GM21447 (cell line): ENCODE results near the gene NCR2.
A peak's percentile ranks its signal among the peaks of the same experiment; 100 is the strongest.
"Not testable (repeated sequence)": the region's sequence is repeated elsewhere in the genome, so short reads cannot be mapped to it uniquely, and the experiment has no call there.

ENCODE experiments used
- ATAC-seq: cut with Tn5 transposase; IDR thresholded peaks from one replicate; pipeline ENCODE4 v1.9.1; 2021; ENCODE audit not compliant: unreplicated experiment

NCR2 gene, protein sequence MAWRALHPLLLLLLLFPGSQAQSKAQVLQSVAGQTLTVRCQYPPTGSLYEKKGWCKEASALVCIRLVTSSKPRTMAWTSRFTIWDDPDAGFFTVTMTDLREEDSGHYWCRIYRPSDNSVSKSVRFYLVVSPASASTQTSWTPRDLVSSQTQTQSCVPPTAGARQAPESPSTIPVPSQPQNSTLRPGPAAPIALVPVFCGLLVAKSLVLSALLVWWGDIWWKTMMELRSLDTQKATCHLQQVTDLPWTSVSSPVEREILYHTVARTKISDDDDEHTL

GRCh38 chr6:41335296-41335695, at the start of gene NCR2:
Gene NCR2, plus strand, starts transcription at chr6:41335608. Its CDS starts 269 bp downstream, at chr6:41335877.
- ATAC-seq, result no peak

DNA sequence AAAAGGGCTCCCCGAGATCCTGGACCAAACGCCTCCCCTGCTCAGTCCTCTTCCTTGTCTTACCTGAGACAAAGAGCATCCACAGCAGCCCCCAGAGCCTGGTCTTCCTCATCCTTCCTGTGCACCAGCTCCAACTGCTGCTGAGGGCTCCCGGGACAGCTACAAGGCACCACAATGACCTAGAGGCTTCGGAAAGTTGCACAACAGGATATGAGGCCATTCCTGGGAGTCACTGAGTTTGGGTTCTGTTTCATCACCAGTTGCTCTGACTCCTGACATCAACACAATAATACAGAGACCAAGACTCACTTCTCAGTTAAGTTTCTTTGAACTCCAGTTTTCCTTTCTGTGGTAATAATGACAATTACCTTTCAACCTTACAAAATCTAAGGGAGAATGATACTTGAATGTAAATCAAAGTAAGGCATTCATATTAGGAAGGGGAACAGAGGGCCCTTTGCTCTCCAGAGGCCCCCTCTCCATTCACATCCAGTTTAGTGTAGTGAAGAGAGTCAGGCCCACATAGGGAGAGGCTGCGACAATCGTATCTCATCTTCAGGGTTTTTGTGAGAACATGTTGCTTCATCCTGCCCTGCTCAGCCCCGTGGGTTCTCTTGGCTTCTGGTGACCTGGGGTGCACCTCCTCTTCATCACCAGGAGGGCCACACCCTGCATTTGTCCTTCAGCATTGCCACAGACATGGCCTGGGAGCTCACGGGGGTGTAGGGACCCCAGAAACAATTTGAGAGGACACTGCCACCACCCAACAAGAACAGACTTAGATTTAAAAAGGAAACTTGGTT, 48.7 kb upstream of the NCR2 start, which contains the start of gene TREM1:
TREM1 (minus strand) TSS at position 139 of the 803 bp plus-strand sequence; CDS start at position 112, 27 bp downstream.
- no peak for ATAC-seq

DNA sequence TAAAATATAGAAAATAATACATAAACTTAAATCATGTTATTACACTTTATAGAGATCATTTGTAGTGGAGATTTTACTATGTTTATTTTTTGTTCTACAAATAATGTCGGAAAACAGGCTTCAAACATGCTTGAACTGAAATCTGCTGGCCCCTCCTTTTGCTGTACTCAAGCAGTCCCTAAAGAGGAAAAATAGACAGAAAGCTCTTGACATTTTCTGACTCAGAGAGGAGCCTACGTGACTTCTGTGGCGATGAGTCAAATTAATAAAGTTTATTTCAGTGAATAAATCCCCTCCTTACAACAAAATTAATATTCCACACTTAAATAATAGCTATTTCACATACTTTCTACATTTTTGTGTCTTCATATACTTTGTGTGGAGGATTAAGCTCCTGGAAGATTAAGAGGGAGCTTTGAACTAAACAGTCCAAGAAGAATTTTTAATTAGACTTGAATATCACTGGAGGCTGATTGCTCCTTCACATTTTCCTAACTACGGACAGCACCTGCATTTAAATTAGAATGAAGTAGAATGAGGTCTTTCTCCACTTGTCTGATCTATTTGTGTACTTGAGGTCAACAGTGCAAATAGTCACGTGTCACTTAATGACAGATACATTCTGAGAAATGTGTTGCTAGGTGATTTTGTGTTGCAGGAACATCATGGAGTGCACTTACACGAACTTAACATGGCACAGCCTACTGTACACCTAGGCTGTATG, 47.2 kb upstream of the NCR2 start:
- ATAC-seq, result peak; percentile 51

DNA sequence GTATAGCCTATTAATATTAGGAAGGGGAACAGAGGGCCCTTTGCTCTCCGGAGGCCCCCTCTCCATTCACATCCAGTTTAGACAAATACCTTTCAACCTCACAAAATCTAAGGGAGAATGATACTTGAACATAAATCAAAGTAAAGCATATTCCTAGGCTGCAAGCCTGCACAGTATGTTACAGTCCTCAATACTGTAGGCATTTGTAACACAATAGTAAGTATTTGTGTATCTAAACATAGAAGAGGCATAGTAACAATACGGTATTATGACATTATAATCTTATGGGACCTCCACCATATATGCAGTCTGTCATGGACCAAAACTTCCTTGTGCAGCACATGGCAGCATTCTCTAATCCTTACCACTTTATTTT, 46.7 kb upstream of the NCR2 start:
- peak; percentile 13 for ATAC-seq

DNA sequence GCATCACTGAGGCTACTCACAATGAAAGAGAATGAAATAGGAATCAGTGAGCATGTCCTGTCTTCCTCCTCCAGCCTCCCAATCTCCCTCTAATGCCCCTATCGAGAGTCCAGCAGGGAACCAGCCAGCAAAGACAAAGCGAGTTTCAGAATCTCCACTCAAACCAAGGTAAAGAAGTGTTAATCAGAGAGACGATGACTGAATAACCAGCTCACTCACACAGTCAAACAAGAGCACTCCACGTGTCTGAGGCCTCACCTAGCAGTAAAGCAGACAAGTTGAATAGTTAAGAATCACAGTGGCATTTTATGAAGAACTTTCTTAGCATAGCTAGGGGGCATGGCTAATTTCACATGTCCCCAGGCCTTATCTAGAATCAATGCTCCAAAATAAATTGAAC, 45.6 kb upstream of the NCR2 start:
- no peak for ATAC-seq

GRCh38 chr6:41291717-41292116, 43.7 kb upstream of the NCR2 start:
- no peak for ATAC-seq

DNA sequence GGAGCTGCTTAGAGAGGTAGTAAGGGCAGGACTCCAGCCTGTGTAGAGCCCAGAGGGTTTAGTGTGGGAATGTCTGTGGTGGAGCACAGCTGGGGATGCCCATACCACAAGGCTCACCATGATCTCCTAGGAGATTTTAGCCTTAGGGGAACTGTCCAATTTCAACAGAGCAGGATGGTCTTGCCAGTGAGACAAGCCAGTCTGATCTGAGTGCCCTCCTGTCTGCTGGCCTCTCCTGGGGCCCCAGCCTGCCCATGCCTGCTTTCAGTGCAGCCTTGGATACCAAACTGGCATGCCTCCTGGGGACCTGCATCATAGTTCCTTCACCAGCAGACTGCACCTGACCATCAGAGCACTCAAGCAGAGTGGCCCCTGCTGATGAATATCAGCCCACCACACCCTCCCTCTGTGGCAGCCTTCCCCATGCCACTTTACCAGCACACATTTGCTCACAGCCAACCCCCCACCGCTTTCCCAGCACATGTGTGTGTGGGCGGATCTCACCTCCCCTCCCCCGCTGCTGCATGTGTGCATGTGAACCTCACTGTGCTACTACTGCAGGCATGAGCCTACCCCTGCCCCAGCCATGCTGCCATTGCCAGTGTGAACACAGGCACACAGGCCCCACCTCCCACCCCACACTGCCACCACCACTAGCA, 41.1 kb upstream of the NCR2 start:
- ATAC-seq, result no peak

GRCh38 chr6:41297248-41297647, 38.2 kb upstream of the NCR2 start:
- ATAC-seq, result not testable (repeated sequence)

GRCh38 chr6:41298785-41299502, 36.5 kb upstream of the NCR2 start:
- ATAC-seq, result no peak

DNA sequence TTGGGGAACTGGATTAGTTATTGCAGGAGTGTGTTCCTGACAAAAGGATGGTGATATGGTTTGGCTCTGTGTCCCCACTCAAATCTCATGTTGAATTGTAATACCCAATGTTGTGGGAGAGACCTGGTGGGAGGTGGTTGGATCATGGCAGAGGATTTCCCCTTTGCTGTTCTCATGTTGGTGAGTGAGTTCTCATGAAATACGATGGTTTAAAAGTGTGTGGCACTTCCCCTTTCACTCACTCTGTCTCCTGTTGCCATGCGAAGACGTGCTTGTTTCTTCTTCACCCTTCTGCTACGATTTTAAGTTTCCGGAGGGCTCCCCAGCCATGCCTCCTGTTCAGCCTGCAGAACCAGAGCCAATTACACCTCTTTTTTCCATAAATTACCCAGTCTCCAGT, 32.8 kb upstream of the NCR2 start:
- ATAC-seq, result no peak

DNA sequence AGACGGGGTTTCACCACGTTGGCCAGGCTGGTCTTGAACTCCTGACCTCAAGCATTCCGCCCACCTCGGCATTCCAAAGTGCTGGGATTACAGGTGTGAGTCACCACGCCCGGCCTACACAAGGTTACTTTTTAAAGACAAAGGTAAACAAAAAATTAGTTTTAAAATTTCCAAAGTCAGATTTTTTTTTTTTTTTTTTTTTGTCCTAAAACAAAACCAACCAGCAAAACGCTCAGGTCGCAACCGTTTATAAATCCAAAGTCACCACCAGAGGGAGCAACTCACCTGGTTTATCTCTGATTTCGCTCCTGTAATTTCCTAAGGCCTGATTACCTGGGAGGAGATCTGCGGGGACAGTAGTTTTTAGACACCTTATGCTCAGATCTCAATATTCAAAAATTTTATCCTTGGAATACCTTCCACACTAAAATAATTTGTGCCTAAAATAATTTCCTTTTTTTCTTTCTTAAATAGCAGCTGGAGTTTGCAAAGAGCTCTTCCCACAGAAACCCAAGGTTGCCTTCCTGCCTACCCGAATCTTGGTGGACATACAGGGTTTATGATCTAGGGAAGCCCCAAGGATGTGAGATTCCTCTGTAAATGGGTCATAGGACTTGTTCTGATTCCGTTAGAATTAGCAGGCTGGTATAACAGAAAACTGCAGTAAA, 29.1 kb upstream of the NCR2 start:
- no peak for ATAC-seq

GRCh38 chr6:41315203-41315602, 20.2 kb upstream of the NCR2 start:
- ATAC-seq, result no peak

- ATAC-seq, result no peak
Measured at GRCh38 chr6:41315943-41316620, 19.3 kb upstream of the NCR2 start.

- ATAC-seq, result no peak
Measured at GRCh38 chr6:41318261-41318653, 17.2 kb upstream of the NCR2 start.

DNA sequence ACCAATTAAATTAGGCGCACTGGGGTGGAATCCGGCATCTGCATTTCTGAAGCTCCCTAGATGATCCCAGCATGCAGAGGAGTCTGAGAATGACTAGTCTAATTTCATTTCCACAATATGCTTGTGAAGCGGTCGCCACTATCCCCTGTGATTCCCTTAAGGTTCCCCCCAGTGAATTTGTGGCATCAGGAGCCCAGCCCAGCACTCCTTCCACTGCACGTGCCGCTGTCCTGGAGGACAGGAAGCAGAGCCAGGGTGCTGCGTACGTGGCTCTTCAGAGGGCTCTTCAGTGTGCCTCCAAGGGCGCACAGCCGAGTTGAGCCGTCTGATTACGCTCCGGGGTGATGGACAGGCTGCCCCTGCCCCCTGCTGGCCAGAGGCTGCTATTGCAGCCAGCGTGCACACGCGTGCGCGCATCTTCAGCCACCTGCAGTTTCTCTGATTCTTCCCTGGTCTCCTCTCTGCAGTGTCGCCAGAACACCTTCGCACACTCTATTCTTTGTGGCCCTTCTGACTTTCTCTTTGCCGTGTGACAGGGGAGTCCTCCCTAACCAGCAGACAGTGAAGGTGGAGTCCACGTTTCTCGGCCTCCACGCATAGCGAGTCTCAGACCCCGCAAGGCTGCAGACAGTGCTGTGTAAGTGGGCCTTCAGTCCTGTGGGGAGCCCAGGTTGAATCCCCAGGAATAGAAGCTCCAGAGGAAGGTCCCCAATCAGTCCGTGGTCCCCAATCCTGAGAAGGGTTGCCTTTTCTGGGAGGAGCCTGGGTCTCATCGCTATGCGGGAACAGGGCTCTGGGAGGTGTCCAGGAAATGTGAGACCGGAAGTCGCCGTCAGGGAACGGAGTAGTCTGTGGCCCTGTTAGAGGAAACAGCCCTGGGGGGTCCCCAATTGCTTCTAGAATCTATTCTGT, 16.5 kb upstream of the NCR2 start:
- peak; percentile 79 for ATAC-seq

GRCh38 chr6:41321183-41321582, 14.2 kb upstream of the NCR2 start:
- no peak for ATAC-seq

DNA sequence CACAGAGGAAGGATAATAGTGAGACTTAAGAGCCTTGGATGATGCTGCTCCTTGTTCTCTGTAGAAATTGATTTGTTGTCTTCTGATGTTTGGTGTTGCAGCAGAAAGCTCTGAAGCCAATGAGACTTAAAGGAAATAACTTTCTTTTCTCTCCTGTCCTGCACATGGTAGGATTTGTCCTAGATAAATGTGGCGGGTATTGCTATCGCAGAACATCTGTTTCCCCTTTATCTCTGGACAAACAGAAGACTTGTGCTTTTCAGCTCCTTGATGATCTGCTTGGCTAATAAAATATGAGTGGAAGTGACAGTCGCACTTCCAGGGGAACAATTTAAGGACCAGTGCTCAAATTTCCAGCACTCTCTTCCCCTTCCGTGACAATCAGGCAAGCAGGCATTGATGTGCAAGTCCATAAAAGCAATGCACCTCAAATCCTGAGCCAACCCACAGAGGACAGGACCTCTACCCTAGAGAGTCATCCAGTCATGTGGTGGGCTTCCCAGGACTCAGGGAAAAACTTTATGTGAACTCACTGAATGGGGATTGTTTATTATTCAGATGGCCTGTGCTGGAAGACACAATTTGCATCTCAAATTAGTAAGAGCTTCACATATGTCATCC, 9.9 kb upstream of the NCR2 start:
- no peak for ATAC-seq

- no peak for ATAC-seq
Measured at GRCh38 chr6:41326092-41326491, 9.3 kb upstream of the NCR2 start.
